HepG2 (cell line): ENCODE data around the gene COL4A3. TPM values are rescaled to one million over a fixed set of nuclear protein-coding genes. Genes with fewer than 3 reads are reported as not detected.

Source experiments
- ATAC-seq: fragments of 200-7000 bp; cut with Tn5 transposase; 3 replicates; pipeline ENCODE4 v1.9.1; 2020; ENCODE audit warnings: mild to moderate bottlenecking, moderate library complexity
- BruUV-seq: library from RNA; stranded (reverse); fragments of 400-500 nt; replicated peaks from 2 replicates; lab custom pipeline; 2021; lab: Mats Ljungman, UMichigan
- CTCF ChIA-PET: fragments of 300-600 bp; formaldehyde crosslinking; extraction: SDS; loops from one replicate; lab custom pipeline; 2021; ENCODE audit warnings: low total read pairs, inconsistent platforms, low intra/inter-chr PET ratio; lab: Yijun Ruan, JAX
- POLR2A ChIA-PET: fragments of 350-600 bp; sonication (Branson Sonifier 250); formaldehyde crosslinking; loops from one replicate; lab custom pipeline; 2020; ENCODE audit warnings: antibody characterized with exemption, inconsistent platforms; lab: Yijun Ruan, JAX
- DNase-seq: peaks from one replicate; pipeline ENCODE4 v3.0.0-alpha.2; 2015; ENCODE audit warnings: low spot score
- FAIRE-seq: peaks from 3 replicates; lab custom pipeline; 2011; peaks lifted over from hg19 to GRCh38; lab: Jason Lieb, UNC
- H2AFZ ChIP-seq: one replicate; pipeline ENCODE4 v1.6.1; 2011; ENCODE audit warnings: low read length, inconsistent platforms
- H3K27ac ChIP-seq: fragments of 300-600 bp; 3 replicates; pipeline ENCODE4 v1.8.0; 2011; ENCODE audit warnings: mixed run types, mild to moderate bottlenecking, mixed read lengths, low read length, inconsistent platforms; ENCODE audit not compliant: insufficient read depth; ENCODE audit errors: extremely low read length
- H3K27me3 ChIP-seq, 2 experiments: fragments of 200-600 bp in 1 of 2; 2 replicates in 1 of 2; 3 replicates in 1 of 2; pipeline versions ENCODE4 v1.6.0 to v1.8.0; 2011; ENCODE audit warnings: low read length in 2 of 2, mild to moderate bottlenecking in 2 of 2, moderate library complexity in 2 of 2, inconsistent platforms in 1 of 2; ENCODE audit not compliant: insufficient read depth in 2 of 2, control insufficient read depth in 1 of 2
- H3K36me3 ChIP-seq, 2 experiments: fragments of 200-600 bp in 1 of 2; replicated peaks in 1 of 2; 2 replicates in 1 of 2; 3 replicates in 1 of 2; pipeline versions ENCODE4 v1.5.1 to v1.8.0; 2011; ENCODE audit warnings: low read length in 2 of 2, inconsistent platforms in 1 of 2; ENCODE audit not compliant: insufficient read depth in 2 of 2, control insufficient read depth in 1 of 2
- H3K4me1 ChIP-seq: 2 replicates; pipeline ENCODE4 v1.5.1; 2012; ENCODE audit warnings: low read length, inconsistent platforms; ENCODE audit not compliant: insufficient read depth
- H3K4me2 ChIP-seq: 2 replicates; pipeline ENCODE4 v1.6.0; 2011; ENCODE audit warnings: low read depth, low read length, inconsistent platforms
- H3K4me3 ChIP-seq, 3 experiments: fragments of 200-600 bp in 1 of 3; sonication (generic), shearing (Covaris generic) in 1 of 3; replicated peaks in 1 of 3; 2 replicates each; pipeline ENCODE4 v1.5.1; 2011 to 2016; ENCODE audit warnings: low read length in 3 of 3, inconsistent platforms in 2 of 3, low read depth in 2 of 3, mild to moderate bottlenecking in 2 of 3, control low read depth in 1 of 3, mixed read lengths in 1 of 3; ENCODE audit not compliant: insufficient read depth in 1 of 3
- H3K79me2 ChIP-seq: one replicate; pipeline ENCODE4 v1.6.1; 2011; ENCODE audit warnings: low read length, inconsistent platforms; ENCODE audit not compliant: insufficient read depth
- H3K9ac ChIP-seq: 2 replicates; pipeline ENCODE4 v1.6.0; 2011; ENCODE audit warnings: mild to moderate bottlenecking, low read depth, low read length, inconsistent platforms; ENCODE audit not compliant: insufficient read depth
- H3K9me3 ChIP-seq: 2 replicates; pipeline ENCODE4 v1.5.1; 2012; ENCODE audit warnings: mild to moderate bottlenecking, low read length
- H4K20me1 ChIP-seq: 2 replicates; pipeline ENCODE4 v1.6.0; 2011; ENCODE audit warnings: inconsistent platforms, mild to moderate bottlenecking, low read length, moderate library complexity; ENCODE audit not compliant: insufficient read depth
- GPN1 ChIP-seq: sonication (generic); formaldehyde crosslinking; IDR thresholded peaks from 2 replicates; pipeline ENCODE4 v1.5.1; 2020; ENCODE audit warnings: missing genetic modification reagents, borderline replicate concordance
- PATZ1 ChIP-seq: sonication (generic); formaldehyde crosslinking; IDR thresholded peaks from 2 replicates; pipeline ENCODE4 v1.4.0; 2020; ENCODE audit warnings: missing genetic modification reagents
- RAD51 ChIP-seq: fragments of 450-650 bp; IDR thresholded peaks from 2 replicates; pipeline ENCODE4 v1.6.1; 2016; ENCODE audit warnings: borderline replicate concordance
- USF2 ChIP-seq, 2 experiments: sonication (generic) in 1 of 2; formaldehyde crosslinking in 1 of 2; IDR thresholded peaks; 2 replicates each; pipeline versions ENCODE4 v1.5.1 to v1.6.1; 2011 to 2020; ENCODE audit warnings: borderline replicate concordance in 1 of 2, low read depth in 1 of 2, low read length in 1 of 2, mild to moderate bottlenecking in 1 of 2, missing genetic modification reagents in 1 of 2, moderate library complexity in 1 of 2
- ZIK1 ChIP-seq: sonication (generic); formaldehyde crosslinking; IDR thresholded peaks from 2 replicates; pipeline ENCODE4 v1.5.0; 2020; ENCODE audit warnings: mild to moderate bottlenecking, low read depth, missing genetic modification reagents, borderline replicate concordance
- ZNF616 ChIP-seq: sonication (generic); formaldehyde crosslinking; IDR thresholded peaks from 2 replicates; pipeline ENCODE4 v1.5.0; 2020; ENCODE audit warnings: low read depth, mild to moderate bottlenecking, missing genetic modification reagents
- ZSCAN12 ChIP-seq: sonication (generic); formaldehyde crosslinking; IDR thresholded peaks from 2 replicates; pipeline ENCODE4 v1.9.0; 2021; ENCODE audit warnings: mild to moderate bottlenecking, missing genetic modification reagents
- WGBS: methylation state at CpG from one replicate; pipeline ENCODE4 v1.1.6; 2017; ENCODE audit warnings: low lambda C conversion rate; 5-methylcytosine and 5-hydroxymethylcytosine counted together
- in situ Hi-C: cut with HindIII; loops from 2 replicates; pipeline ENCODE4 v1.10.0; 2017; ENCODE audit warnings: low pct_unique_long_range_greater_than_20kb; ENCODE audit not compliant: extremely low pct_ligation_motif_present
- intact Hi-C: fragments of 100-400 bp; cut with micrococcal nuclease; formaldehyde crosslinking; loops from one replicate; pipeline ENCODE4 v1.10.0; 2022; ENCODE audit not compliant: unreplicated experiment
- polyA plus RNA-seq, 8 experiments: library from polyadenylated mRNA; depleted of rRNA in 3 of 8; stranded (reverse) in 7 of 8; unstranded in 1 of 8; fragments of >200 nt; fragmentation: Illumina TruSeq in 4 of 8; extraction: Trizol in 4 of 8; gene quantifications; 2 replicates each; pipeline versions ENCODE4 v1.2.1 to v1.2.3, GENCODE V29; 2011 to 2016; ENCODE audit warnings: low read depth in 4 of 8, missing spikeins in 1 of 8, mixed read lengths in 1 of 8; ENCODE audit not compliant: insufficient read depth in 1 of 8
- total RNA-seq, 5 experiments: library from RNA; depleted of rRNA; stranded (reverse); fragments of >200 nt; fragmentation: Illumina TruSeq; extraction: Trizol; gene quantifications; 2 replicates each; pipeline ENCODE4 v1.2.3, GENCODE V29; 2016; ENCODE audit warnings: low read depth in 1 of 5
- TF ChIP-seq, protein P1 (sequence below): IDR thresholded peaks from 2 replicates; pipeline ENCODE4 v1.6.1; 2016; ENCODE audit warnings: low read depth, control low read depth

The COL4A3 gene
- total and polyA plus RNA-seq, 2 of the 13 experiments (the other 11 are each of a cell fraction or from before 2014, with no cell fraction given): 0.02 TPM; not detected in 1

- TF ChIP-seq ZSCAN12 (CRISPR knock-in tag) (no peak), USF2 (IDR thresholded peaks at IDR 0.05; ENCODE audit: low read depth, low read length) (0 out of 2 replicates have a peak, but pooled peaks have one; percentile 43), USF2 (CRISPR knock-in tag; IDR thresholded peaks at IDR 0.05; ENCODE audit: borderline replicate concordance) (no peak; the same call in 1 of the 2 replicates), RAD51 (peak; percentile 85)
- TF ChIP-seq, all 625 proteins: peak for 2
- CTCF ChIA-PET: no interaction called here
- FAIRE-seq (no peak), DNase-seq (no peak), ATAC-seq (no peak)
- Histone ChIP-seq H3K79me2 (no peaks in the 10 kb centered on the region), H3K9me3 (no peaks in the 10 kb centered on the region), H3K36me3 (no peaks in the 10 kb centered on the region), H3K9ac (no peak overlapping the region), H3K4me1 (no peaks in the 10 kb centered on the region), H3K27ac (no peak overlapping the region), H3K4me3 (no peak overlapping the region), H3K27me3 (no peaks in the 10 kb centered on the region), H3K4me2 (no peak overlapping the region), H4K20me1 (no peaks in the 10 kb centered on the region), H2AFZ (no peak overlapping the region)
- in situ Hi-C loops: no loop called here
- intact Hi-C loops: no loop called here
- POLR2A ChIA-PET: no interaction called here
- no TSS peak for BruUV-seq
- 3% methylated on average over 5 of the region's 5 CpGs for WGBS
Observed at GRCh38 chr2:227115761-227116160, 48.7 kb upstream of the COL4A3 start.

GRCh38 chr2:227117027-227117426 is 47.4 kb upstream of the COL4A3 start:
- no peak overlapping the region for H3K27ac ChIP-seq
- CTCF ChIA-PET: no interaction called here
- no peak overlapping the region for H3K4me3 ChIP-seq
- no peaks in the 10 kb centered on the region for H4K20me1 ChIP-seq
- no peak overlapping the region for H3K4me2 ChIP-seq
- H3K27me3 ChIP-seq: no peaks in the 10 kb centered on the region
- no peak for DNase-seq
- BruUV-seq: no TSS peak
- in situ Hi-C loops: no loop called here
- H3K4me1 ChIP-seq: no peaks in the 10 kb centered on the region
- no peak for ATAC-seq
- no peak for TF ChIP-seq GPN1 (CRISPR knock-in tag)
- no peak for TF ChIP-seq PATZ1 (CRISPR knock-in tag)
- TF ChIP-seq ZIK1 (CRISPR knock-in tag): no peak
- TF ChIP-seq, protein P1, sequence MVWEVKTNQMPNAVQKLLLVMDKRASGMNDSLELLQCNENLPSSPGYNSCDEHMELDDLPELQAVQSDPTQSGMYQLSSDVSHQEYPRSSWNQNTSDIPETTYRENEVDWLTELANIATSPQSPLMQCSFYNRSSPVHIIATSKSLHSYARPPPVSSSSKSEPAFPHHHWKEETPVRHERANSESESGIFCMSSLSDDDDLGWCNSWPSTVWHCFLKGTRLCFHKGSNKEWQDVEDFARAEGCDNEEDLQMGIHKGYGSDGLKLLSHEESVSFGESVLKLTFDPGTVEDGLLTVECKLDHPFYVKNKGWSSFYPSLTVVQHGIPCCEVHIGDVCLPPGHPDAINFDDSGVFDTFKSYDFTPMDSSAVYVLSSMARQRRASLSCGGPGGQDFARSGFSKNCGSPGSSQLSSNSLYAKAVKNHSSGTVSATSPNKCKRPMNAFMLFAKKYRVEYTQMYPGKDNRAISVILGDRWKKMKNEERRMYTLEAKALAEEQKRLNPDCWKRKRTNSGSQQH (CRISPR knock-in tag): no peak
- TF ChIP-seq ZNF616 (CRISPR knock-in tag): no peak
- TF ChIP-seq, all 625 proteins: peak for 0
- Histone ChIP-seq H3K36me3 (no peaks in the 10 kb centered on the region), H3K79me2 (no peaks in the 10 kb centered on the region), H2AFZ (no peak overlapping the region), H3K9ac (no peak overlapping the region), H3K9me3 (no peaks in the 10 kb centered on the region)
- POLR2A ChIA-PET: no interaction called here
- intact Hi-C loops: no loop called here
- WGBS: 2% methylated on average over 1 of the region's 1 CpG
- no peak for FAIRE-seq
